HEK293 (cell line): ENCODE measurements around the gene GBA2.

Source experiments
- CTCF ChIA-PET: fragments of 350-600 bp; formaldehyde crosslinking; extraction: SDS; loops from one replicate; lab custom pipeline; 2021; ENCODE audit warnings: antibody characterized with exemption; lab: Yijun Ruan, JAX
- POLR2A ChIA-PET: fragments of 300-600 bp; formaldehyde crosslinking; extraction: SDS; loops from one replicate; lab custom pipeline; 2020; ENCODE audit warnings: antibody characterized with exemption, inconsistent platforms; lab: Yijun Ruan, JAX
- H3K27ac ChIP-seq: fragments of 200-500 bp; sonication (Bioruptor generic); 2 replicates; pipeline ENCODE4 v1.5.1; 2014; ENCODE audit warnings: low read depth, low read length, control low read depth, inconsistent platforms; ENCODE audit errors: extremely low read depth
- H3K36me3 ChIP-seq, 2 experiments: fragments of 200-500 bp in 1 of 2; sonication (Bioruptor generic) in 1 of 2; 1 replicate in 1 of 2; 2 replicates in 1 of 2; pipeline ENCODE4 v1.5.1; 2014 to 2017; ENCODE audit warnings: inconsistent platforms in 2 of 2, low read length in 2 of 2; ENCODE audit not compliant: control insufficient read depth in 2 of 2, insufficient read depth in 1 of 2
- H3K4me1 ChIP-seq: fragments of 200-500 bp; sonication (Bioruptor generic); 2 replicates; pipeline ENCODE4 v1.5.1; 2014; ENCODE audit warnings: mild to moderate bottlenecking, low read length, inconsistent platforms; ENCODE audit not compliant: control insufficient read depth, insufficient read depth
- H3K4me3 ChIP-seq: 2 replicates; pipeline ENCODE4 v1.5.1; 2011; ENCODE audit warnings: low read depth, mild to moderate bottlenecking, control low read depth, low read length, moderate library complexity
- H3K9me3 ChIP-seq: fragments of 200-500 bp; sonication (Bioruptor generic); 2 replicates; pipeline ENCODE4 v1.5.1; 2014; ENCODE audit warnings: low read depth, low read length, inconsistent platforms; ENCODE audit not compliant: control insufficient read depth, insufficient read depth
- GLIS2 ChIP-seq: fragments of 450-650 bp; formaldehyde crosslinking; IDR thresholded peaks from 2 replicates; pipeline ENCODE4 v1.5.1; 2016; ENCODE audit warnings: missing biosample characterization, missing genetic modification characterization
- HOXC10 ChIP-seq: sonication (generic); formaldehyde crosslinking; IDR thresholded peaks from 2 replicates; pipeline ENCODE4 v1.8.1; 2023; ENCODE audit warnings: mild to moderate bottlenecking, missing genetic modification reagents
- IKZF3 ChIP-seq: fragments of 450-650 bp; IDR thresholded peaks from 2 replicates; pipeline ENCODE4 v1.5.0; 2018; ENCODE audit warnings: missing biosample characterization, mild to moderate bottlenecking, missing genetic modification characterization, moderate library complexity
- KLF16 ChIP-seq: fragments of 450-650 bp; formaldehyde crosslinking; IDR thresholded peaks from 2 replicates; pipeline ENCODE4 v1.5.1; 2017; ENCODE audit warnings: missing biosample characterization, missing genetic modification characterization
- PBX3 ChIP-seq: sonication (generic); formaldehyde crosslinking; IDR thresholded peaks from 2 replicates; pipeline ENCODE4 v1.8.1; 2022; ENCODE audit warnings: mild to moderate bottlenecking, moderate library complexity, missing genetic modification reagents
- RBAK ChIP-seq: fragments of 450-650 bp; formaldehyde crosslinking; IDR thresholded peaks from 2 replicates; pipeline ENCODE4 v1.5.1; 2016; ENCODE audit warnings: missing biosample characterization, missing genetic modification characterization
- REPIN1 ChIP-seq: fragments of 450-650 bp; formaldehyde crosslinking; IDR thresholded peaks from 2 replicates; pipeline ENCODE4 v1.5.1; 2017; ENCODE audit warnings: missing biosample characterization, missing genetic modification characterization, low read depth
- SP2 ChIP-seq: fragments of 450-650 bp; formaldehyde crosslinking; IDR thresholded peaks from 2 replicates; pipeline ENCODE4 v1.5.1; 2016; ENCODE audit warnings: missing biosample characterization, missing genetic modification characterization
- WT1 ChIP-seq: fragments of 450-650 bp; formaldehyde crosslinking; IDR thresholded peaks from 2 replicates; pipeline ENCODE4 v1.5.1; 2016; ENCODE audit warnings: missing biosample characterization, missing genetic modification characterization
- ZBTB17 ChIP-seq: fragments of 450-650 bp; formaldehyde crosslinking; IDR thresholded peaks from 2 replicates; pipeline ENCODE4 v1.5.1; 2016; ENCODE audit warnings: missing biosample characterization, missing genetic modification characterization
- ZBTB20 ChIP-seq: fragments of 450-650 bp; formaldehyde crosslinking; IDR thresholded peaks from 2 replicates; pipeline ENCODE4 v1.5.1; 2016; ENCODE audit warnings: missing biosample characterization, missing genetic modification characterization
- ZBTB26 ChIP-seq: fragments of 450-650 bp; formaldehyde crosslinking; optimal IDR thresholded peaks from 2 replicates; pipeline ENCODE3; 2016; ENCODE audit warnings: missing biosample characterization, mild to moderate bottlenecking, missing genetic modification characterization
- ZEB2 ChIP-seq: fragments of 450-650 bp; formaldehyde crosslinking; IDR thresholded peaks from 2 replicates; pipeline ENCODE4 v1.5.1; 2016; ENCODE audit warnings: missing biosample characterization, missing genetic modification characterization
- ZIC2 ChIP-seq: fragments of 450-650 bp; formaldehyde crosslinking; IDR thresholded peaks from 2 replicates; pipeline ENCODE4 v1.5.1; 2016; ENCODE audit warnings: missing biosample characterization, missing genetic modification characterization
- ZNF10 ChIP-seq: fragments of 450-650 bp; formaldehyde crosslinking; IDR thresholded peaks from 2 replicates; pipeline ENCODE4 v1.5.1; 2017; ENCODE audit warnings: missing biosample characterization, missing genetic modification characterization
- ZNF155 ChIP-seq: fragments of 450-650 bp; formaldehyde crosslinking; IDR thresholded peaks from 2 replicates; pipeline ENCODE4 v1.5.1; 2016; ENCODE audit warnings: missing biosample characterization, missing genetic modification characterization
- ZNF292 ChIP-seq: fragments of 450-650 bp; formaldehyde crosslinking; IDR thresholded peaks from 2 replicates; pipeline ENCODE4 v1.5.1; 2016; ENCODE audit warnings: low read depth, missing biosample characterization, missing genetic modification characterization, borderline replicate concordance
- ZNF324 ChIP-seq: fragments of 450-650 bp; formaldehyde crosslinking; IDR thresholded peaks from 2 replicates; pipeline ENCODE4 v1.5.1; 2016; ENCODE audit warnings: missing biosample characterization, missing genetic modification characterization
- ZNF335 ChIP-seq: fragments of 450-650 bp; formaldehyde crosslinking; conservative IDR thresholded peaks from 2 replicates; pipeline ENCODE4 v1.5.1; 2016; ENCODE audit warnings: missing biosample characterization, missing genetic modification characterization
- ZNF391 ChIP-seq: fragments of 450-650 bp; formaldehyde crosslinking; IDR thresholded peaks from 2 replicates; pipeline ENCODE4 v1.5.1; 2016; ENCODE audit warnings: low read depth, missing biosample characterization, missing genetic modification characterization, borderline replicate concordance
- ZNF398 ChIP-seq: fragments of 450-650 bp; formaldehyde crosslinking; IDR thresholded peaks from 2 replicates; pipeline ENCODE4 v1.5.1; 2017; ENCODE audit warnings: missing biosample characterization, missing genetic modification characterization
- ZNF423 ChIP-seq: fragments of 450-650 bp; formaldehyde crosslinking; IDR thresholded peaks from 2 replicates; pipeline ENCODE4 v1.5.1; 2016; ENCODE audit warnings: missing biosample characterization, missing genetic modification characterization
- ZNF501 ChIP-seq: fragments of 450-650 bp; formaldehyde crosslinking; IDR thresholded peaks from 2 replicates; pipeline ENCODE4 v1.5.1; 2016; ENCODE audit warnings: missing biosample characterization, missing genetic modification characterization
- ZNF529 ChIP-seq: fragments of 450-650 bp; formaldehyde crosslinking; IDR thresholded peaks from 2 replicates; pipeline ENCODE4 v1.5.1; 2017; ENCODE audit warnings: missing genetic modification characterization, missing biosample characterization; ENCODE audit not compliant: insufficient replicate concordance
- ZNF629 ChIP-seq: fragments of 450-650 bp; formaldehyde crosslinking; IDR thresholded peaks from 2 replicates; pipeline ENCODE4 v1.5.1; 2017; ENCODE audit warnings: missing biosample characterization, missing genetic modification characterization
- ZNF76 ChIP-seq: fragments of 450-650 bp; formaldehyde crosslinking; IDR thresholded peaks from 2 replicates; pipeline ENCODE4; 2016; ENCODE audit warnings: low read depth, missing biosample characterization, missing genetic modification characterization, borderline replicate concordance
- TF ChIP-seq, protein P1 (sequence below): fragments of 450-650 bp; IDR thresholded peaks from 2 replicates; pipeline ENCODE4 v1.5.1; 2018; ENCODE audit warnings: missing biosample characterization, missing genetic modification characterization
- TF ChIP-seq, protein P2 (sequence below): fragments of 450-650 bp; formaldehyde crosslinking; IDR thresholded peaks from 2 replicates; pipeline ENCODE4 v1.5.1; 2016; ENCODE audit warnings: missing biosample characterization, missing genetic modification characterization

The GBA2 gene

DNA sequence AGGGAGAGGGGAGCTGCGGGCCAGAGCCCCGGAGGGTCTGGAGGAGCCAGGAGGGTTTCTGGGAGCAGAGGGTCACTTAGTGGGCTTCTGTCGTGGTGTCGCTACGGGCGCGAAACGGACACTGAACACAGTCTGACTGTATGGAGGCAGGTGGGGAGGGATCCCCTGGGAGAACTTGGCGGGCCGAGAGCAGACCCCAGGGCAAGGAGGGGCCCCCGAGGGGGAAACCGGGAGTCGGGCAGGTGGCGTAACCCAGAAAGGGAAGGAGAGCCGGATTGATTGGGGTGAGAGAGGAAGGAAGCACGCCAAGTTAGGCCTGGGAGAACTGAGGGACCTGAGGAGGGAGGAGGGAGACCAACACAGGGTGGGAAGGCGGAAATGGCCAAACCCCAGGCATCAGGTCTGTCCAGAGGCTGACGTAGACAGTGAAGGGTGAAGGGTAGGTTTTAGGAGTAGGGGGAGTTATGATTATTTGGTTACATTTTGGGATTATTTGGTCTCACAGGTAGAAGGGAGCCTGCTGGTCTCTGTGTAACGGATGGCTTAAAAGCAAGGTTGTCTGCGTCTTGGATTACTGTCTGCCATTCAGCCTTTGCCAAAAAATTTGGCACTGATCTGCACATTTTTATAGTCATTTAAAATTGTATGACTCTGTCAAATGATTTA, 8.3 kb upstream of the GBA2 start:
- POLR2A ChIA-PET, result interaction anchor here (0.6 to 2.6 kb wide), 14 partner anchors 10 to 411 kb away, joined by 3 to 21 read pairs (median 3); partner anchors contain the start of genes CREB3, GBA2, HINT2 and RGP1
- CTCF ChIA-PET, result interaction anchor here (0.6 to 3.9 kb wide), 12 partner anchors 9 to 287 kb away, joined by 3 to 20 read pairs (median 4); partner anchors contain the start of genes CREB3 and TLN1
- Histone ChIP-seq H3K4me1 (peaks cover 13% of the 10 kb centered on the region), H3K9me3 (no peaks in the 10 kb centered on the region), H3K4me3 (peak overlapping the region; percentile 71), H3K27ac (peak overlapping the region; percentile 94), H3K36me3 (peaks cover 0 to 40% of the 10 kb centered on the region in 2 experiments; a peak in 1 of 3 replicates)
- TF ChIP-seq ZNF10 (tag by site-specific recombination) (no peak), PBX3 (CRISPR knock-in tag) (no peak), ZNF292 (no peak), ZNF629 (tag by site-specific recombination) (peak; percentile 58), ZNF335 (tag by site-specific recombination) (peak; percentile 68; the same call in 1 of the 2 replicates), ZNF529 (tag by site-specific recombination) (no peak), GLIS2 (tag by site-specific recombination) (peak; percentile 61), ZBTB26 (peak; percentile 37), ZNF501 (no peak), ZNF76 (tag by site-specific recombination) (peak; percentile 50; the same call in 1 of the 2 replicates), KLF16 (tag by site-specific recombination) (no peak), RBAK (no peak), ZIC2 (tag by site-specific recombination) (0 out of 2 replicates have a peak, but pooled peaks have one; percentile 18), ZNF398 (tag by site-specific recombination) (peak; percentile 90), ZBTB17 (tag by site-specific recombination) (peak; percentile 71), ZNF324 (tag by site-specific recombination) (0 out of 2 replicates have a peak, but pooled peaks have one; percentile 49), ZNF155 (no peak), ZEB2 (tag by site-specific recombination) (no peak), IKZF3 (no peak), HOXC10 (CRISPR knock-in tag) (no peak), ZNF423 (peak; percentile 22; the same call in 1 of the 2 replicates), ZBTB20 (tag by site-specific recombination) (peak; percentile 75), ZNF391 (tag by site-specific recombination) (no peak), SP2 (tag by site-specific recombination) (no peak), REPIN1 (no peak), WT1 (tag by site-specific recombination) (peak; percentile 18; the same call in 1 of the 2 replicates)
- TF ChIP-seq, protein P1, sequence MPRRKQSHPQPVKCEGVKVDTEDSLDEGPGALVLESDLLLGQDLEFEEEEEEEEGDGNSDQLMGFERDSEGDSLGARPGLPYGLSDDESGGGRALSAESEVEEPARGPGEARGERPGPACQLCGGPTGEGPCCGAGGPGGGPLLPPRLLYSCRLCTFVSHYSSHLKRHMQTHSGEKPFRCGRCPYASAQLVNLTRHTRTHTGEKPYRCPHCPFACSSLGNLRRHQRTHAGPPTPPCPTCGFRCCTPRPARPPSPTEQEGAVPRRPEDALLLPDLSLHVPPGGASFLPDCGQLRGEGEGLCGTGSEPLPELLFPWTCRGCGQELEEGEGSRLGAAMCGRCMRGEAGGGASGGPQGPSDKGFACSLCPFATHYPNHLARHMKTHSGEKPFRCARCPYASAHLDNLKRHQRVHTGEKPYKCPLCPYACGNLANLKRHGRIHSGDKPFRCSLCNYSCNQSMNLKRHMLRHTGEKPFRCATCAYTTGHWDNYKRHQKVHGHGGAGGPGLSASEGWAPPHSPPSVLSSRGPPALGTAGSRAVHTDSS, result no peak
- TF ChIP-seq, protein P2, sequence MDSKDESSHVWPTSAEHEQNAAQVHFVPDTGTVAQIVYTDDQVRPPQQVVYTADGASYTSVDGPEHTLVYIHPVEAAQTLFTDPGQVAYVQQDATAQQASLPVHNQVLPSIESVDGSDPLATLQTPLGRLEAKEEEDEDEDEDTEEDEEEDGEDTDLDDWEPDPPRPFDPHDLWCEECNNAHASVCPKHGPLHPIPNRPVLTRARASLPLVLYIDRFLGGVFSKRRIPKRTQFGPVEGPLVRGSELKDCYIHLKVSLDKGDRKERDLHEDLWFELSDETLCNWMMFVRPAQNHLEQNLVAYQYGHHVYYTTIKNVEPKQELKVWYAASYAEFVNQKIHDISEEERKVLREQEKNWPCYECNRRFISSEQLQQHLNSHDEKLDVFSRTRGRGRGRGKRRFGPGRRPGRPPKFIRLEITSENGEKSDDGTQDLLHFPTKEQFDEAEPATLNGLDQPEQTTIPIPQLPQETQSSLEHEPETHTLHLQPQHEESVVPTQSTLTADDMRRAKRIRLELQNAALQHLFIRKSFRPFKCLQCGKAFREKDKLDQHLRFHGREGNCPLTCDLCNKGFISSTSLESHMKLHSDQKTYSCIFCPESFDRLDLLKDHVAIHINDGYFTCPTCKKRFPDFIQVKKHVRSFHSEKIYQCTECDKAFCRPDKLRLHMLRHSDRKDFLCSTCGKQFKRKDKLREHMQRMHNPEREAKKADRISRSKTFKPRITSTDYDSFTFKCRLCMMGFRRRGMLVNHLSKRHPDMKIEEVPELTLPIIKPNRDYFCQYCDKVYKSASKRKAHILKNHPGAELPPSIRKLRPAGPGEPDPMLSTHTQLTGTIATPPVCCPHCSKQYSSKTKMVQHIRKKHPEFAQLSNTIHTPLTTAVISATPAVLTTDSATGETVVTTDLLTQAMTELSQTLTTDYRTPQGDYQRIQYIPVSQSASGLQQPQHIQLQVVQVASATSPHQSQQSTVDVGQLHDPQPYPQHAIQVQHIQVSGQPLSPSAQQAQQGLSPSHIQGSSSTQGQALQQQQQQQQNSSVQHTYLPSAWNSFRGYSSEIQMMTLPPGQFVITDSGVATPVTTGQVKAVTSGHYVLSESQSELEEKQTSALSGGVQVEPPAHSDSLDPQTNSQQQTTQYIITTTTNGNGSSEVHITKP (tag by site-specific recombination), result peak; percentile 15; the same call in 1 of the 2 replicates
